Fibroblast of lung (primary cell): ENCODE measurements around the gene PGP. TPM values are rescaled to one million over a fixed set of nuclear protein-coding genes. Genes with fewer than 3 reads are reported as not detected.

Source experiments
- DNase-seq, 2 donors: peaks; one replicate each; pipeline versions ENCODE4 v3.0.0 to v3.0.0-alpha.2; 2010; ENCODE audit warnings: low read depth in 2 of 2
- H2AFZ ChIP-seq: 2 replicates; pipeline ENCODE4 v1.5.1; 2012; ENCODE audit warnings: low read length, control low read depth, inconsistent platforms
- H3K27ac ChIP-seq: 2 replicates; pipeline ENCODE4 v1.5.1; 2011; ENCODE audit warnings: low read length, control low read depth; ENCODE audit not compliant: insufficient read depth
- H3K27me3 ChIP-seq: 2 replicates; pipeline ENCODE4 v1.5.1; 2011; ENCODE audit warnings: mild to moderate bottlenecking, low read length; ENCODE audit not compliant: control insufficient read depth, insufficient read depth
- H3K36me3 ChIP-seq: 2 replicates; pipeline ENCODE4 v1.5.1; 2011; ENCODE audit warnings: low read length; ENCODE audit not compliant: control insufficient read depth, insufficient read depth
- H3K4me1 ChIP-seq: 2 replicates; pipeline ENCODE4 v1.5.1; 2011; ENCODE audit warnings: low read length; ENCODE audit not compliant: control insufficient read depth, insufficient read depth; ENCODE audit errors: extremely low read depth
- H3K4me2 ChIP-seq: 2 replicates; pipeline ENCODE4 v1.5.1; 2011; ENCODE audit warnings: low read length, control low read depth; ENCODE audit not compliant: insufficient read depth; ENCODE audit errors: extremely low read depth
- H3K4me3 ChIP-seq, 4 experiments: fragments of 200-600 bp in 1 of 4; sonication (generic) in 1 of 4; replicated peaks in 1 of 4; 2 replicates each; pipeline ENCODE4 v1.5.1; 2011 to 2016; ENCODE audit warnings: low read length in 4 of 4, low read depth in 3 of 4, mild to moderate bottlenecking in 3 of 4, control low read depth in 2 of 4, inconsistent platforms in 1 of 4, mixed read lengths in 1 of 4; ENCODE audit not compliant: insufficient read depth in 1 of 4; ENCODE audit errors: control extremely low read depth in 1 of 4
- H3K79me2 ChIP-seq: 2 replicates; pipeline ENCODE4 v1.5.1; 2012; ENCODE audit warnings: mild to moderate bottlenecking, low read length, inconsistent platforms; ENCODE audit not compliant: control insufficient read depth, insufficient read depth
- H3K9ac ChIP-seq: 2 replicates; pipeline ENCODE4 v1.5.1; 2011; ENCODE audit warnings: mild to moderate bottlenecking, low read length, control low read depth; ENCODE audit not compliant: insufficient read depth
- H3K9me3 ChIP-seq: 2 replicates; pipeline ENCODE4 v1.5.1; 2012; ENCODE audit warnings: low read depth, low read length; ENCODE audit not compliant: control insufficient read depth, insufficient read depth
- H4K20me1 ChIP-seq: 2 replicates; pipeline ENCODE4 v1.5.1; 2011; ENCODE audit warnings: low read length; ENCODE audit not compliant: control insufficient read depth, insufficient read depth; ENCODE audit errors: extremely low read depth
- CTCF ChIP-seq, 2 donors: IDR thresholded peaks in 1 of 2; conservative IDR thresholded peaks in 1 of 2; 1 replicate in 1 of 2; 2 replicates in 1 of 2; pipeline ENCODE4 v1.5.1; 2011 to 2012; ENCODE audit warnings: low read length in 2 of 2, control low read depth in 1 of 2, inconsistent platforms in 1 of 2, low read depth in 1 of 2, mild to moderate bottlenecking in 1 of 2
- EZH2 ChIP-seq: IDR thresholded peaks from 2 replicates; pipeline ENCODE4 v1.5.1; 2012; ENCODE audit warnings: low read length, control low read depth, mild to moderate bottlenecking; ENCODE audit errors: missing control alignments
- polyA plus RNA-seq, 2 donors: library from polyadenylated mRNA; depleted of rRNA in 1 of 2; stranded (reverse) in 1 of 2; unstranded in 1 of 2; fragments of >200 nt; gene quantifications; 2 replicates each; pipeline ENCODE4 v1.2.1, GENCODE V29; 2011 to 2012; ENCODE audit warnings: missing spikeins in 1 of 2
- total RNA-seq: library from RNA; depleted of rRNA; stranded (reverse); fragments of >200 nt; gene quantifications from 2 replicates; pipeline ENCODE4 v1.2.1, GENCODE V29; 2014

The PGP gene
- total and polyA plus RNA-seq, 2 donors (not counting 1 experiment from before 2014, with no cell fraction given), result 4.2 to 9.6 TPM

- no peak overlapping the region for H3K27ac ChIP-seq
- H3K4me3 ChIP-seq, result no peak overlapping the region
- no peak for DNase-seq
- H3K4me2 ChIP-seq, result no peak overlapping the region
- peaks cover 9% of the 10 kb centered on the region for H3K4me1 ChIP-seq
- H4K20me1 ChIP-seq, result no peaks in the 10 kb centered on the region
- peaks cover 25% of the 10 kb centered on the region for H3K79me2 ChIP-seq
- no peak overlapping the region for H3K9ac ChIP-seq
- no peaks in the 10 kb centered on the region for H3K9me3 ChIP-seq
- no peaks in the 10 kb centered on the region for H3K27me3 ChIP-seq
- H3K36me3 ChIP-seq, result peaks cover 27% of the 10 kb centered on the region
- TF ChIP-seq EZH2, result no peak
- no peak for TF ChIP-seq CTCF (conservative IDR thresholded peaks at IDR 0.05 in 1 of 2, IDR thresholded peaks at IDR 0.05 in 1 of 2; ENCODE audit: low read depth in 1 of 2, low read length in 2 of 2)
- no peak overlapping the region for H2AFZ ChIP-seq
These were observed 5.2 kb downstream of the PGP start for GRCh38 chr16:2209258-2210008.

GRCh38 chr16:2208772-2209171, 5.9 kb downstream of the PGP start:
- Histone ChIP-seq H3K27me3 (no peaks in the 10 kb centered on the region), H2AFZ (no peak overlapping the region), H3K9ac (no peak overlapping the region), H3K36me3 (peaks cover 27% of the 10 kb centered on the region), H3K27ac (no peak overlapping the region), H3K9me3 (no peaks in the 10 kb centered on the region), H3K79me2 (peaks cover 20% of the 10 kb centered on the region), H4K20me1 (no peaks in the 10 kb centered on the region), H3K4me1 (peaks cover 9% of the 10 kb centered on the region), H3K4me3 (no peak overlapping the region), H3K4me2 (no peak overlapping the region)
- DNase-seq, result no peak
- no peak for TF ChIP-seq EZH2
- no peak for TF ChIP-seq CTCF (conservative IDR thresholded peaks at IDR 0.05 in 1 of 2, IDR thresholded peaks at IDR 0.05 in 1 of 2; ENCODE audit: low read depth in 1 of 2, low read length in 2 of 2)

- TF ChIP-seq CTCF (conservative IDR thresholded peaks at IDR 0.05 in 1 of 2, IDR thresholded peaks at IDR 0.05 in 1 of 2; ENCODE audit: low read depth in 1 of 2, low read length in 2 of 2), result no peak
- no peak for TF ChIP-seq EZH2
- no peak overlapping the region for H3K9ac ChIP-seq
- no peaks in the 10 kb centered on the region for H4K20me1 ChIP-seq
- no peak overlapping the region for H3K4me3 ChIP-seq
- no peak overlapping the region for H3K27ac ChIP-seq
- no peaks in the 10 kb centered on the region for H3K9me3 ChIP-seq
- no peaks in the 10 kb centered on the region for H3K27me3 ChIP-seq
- H3K36me3 ChIP-seq, result peaks cover 27% of the 10 kb centered on the region
- no peak overlapping the region for H3K4me2 ChIP-seq
- peaks cover 15% of the 10 kb centered on the region for H3K79me2 ChIP-seq
- H2AFZ ChIP-seq, result no peak overlapping the region
- DNase-seq, result no peak
- peaks cover 9% of the 10 kb centered on the region for H3K4me1 ChIP-seq
These were observed 6.3 kb downstream of the PGP start for GRCh38 chr16:2208308-2208707.
